WTC11 (cell line): ENCODE measurements around the gene LRRC14B. TPM values are rescaled to one million over a fixed set of nuclear protein-coding genes. Genes with fewer than 3 reads are reported as not detected.

Experiments
- ATAC-seq: fragments of 200-7000 bp; cut with Tn5 transposase; 2 replicates; pipeline ENCODE4 v1.10.0; 2021; ENCODE audit warnings: mild to moderate bottlenecking, moderate library complexity
- CTCF ChIA-PET: fragments of 300-600 bp; sonication (Branson Sonifier 250); formaldehyde crosslinking; loops from one replicate; lab custom pipeline; 2021; ENCODE audit warnings: antibody characterized with exemption; lab: Charles Lee
- POLR2A ChIA-PET: fragments of 350-600 bp; sonication (Branson Sonifier 250); formaldehyde crosslinking; loops from one replicate; lab custom pipeline; 2021; ENCODE audit warnings: antibody characterized with exemption; lab: Charles Lee
- DNase-seq: peaks from one replicate; pipeline ENCODE4 v3.0.0; 2021; ENCODE audit warnings: low spot score
- H3K27ac Mint-ChIP-seq: 2 replicates; pipeline ENCODE4 v1.8.0; 2021; ENCODE audit warnings: mixed read lengths
- H3K27me3 Mint-ChIP-seq: 2 replicates; pipeline ENCODE4 v1.8.0; 2021; ENCODE audit warnings: low read depth, mild to moderate bottlenecking, moderate library complexity, mixed read lengths
- H3K36me3 Mint-ChIP-seq: 2 replicates; pipeline ENCODE4 v1.8.0; 2021; ENCODE audit warnings: mixed read lengths
- H3K4me1 Mint-ChIP-seq: 2 replicates; pipeline ENCODE4 v1.8.0; 2022; ENCODE audit warnings: mixed read lengths
- H3K4me3 Mint-ChIP-seq: 2 replicates; pipeline ENCODE4 v1.8.0; 2021; ENCODE audit warnings: mild to moderate bottlenecking, moderate library complexity, mixed read lengths
- H3K9me3 Mint-ChIP-seq: 2 replicates; pipeline ENCODE4 v1.8.0; 2021; ENCODE audit warnings: mixed read lengths
- ELF4 ChIP-seq: sonication (generic); formaldehyde crosslinking; IDR thresholded peaks from 2 replicates; pipeline ENCODE4 v1.8.1; 2022; ENCODE audit warnings: low read depth, mild to moderate bottlenecking, moderate library complexity, missing genetic modification reagents
- ESRRA ChIP-seq: sonication (generic); formaldehyde crosslinking; IDR thresholded peaks from 2 replicates; pipeline ENCODE4 v1.8.1; 2022; ENCODE audit warnings: mild to moderate bottlenecking, missing genetic modification reagents, borderline replicate concordance
- FOXP4 ChIP-seq: sonication (generic); formaldehyde crosslinking; IDR thresholded peaks from 2 replicates; pipeline ENCODE4 v1.8.0; 2022; ENCODE audit warnings: mild to moderate bottlenecking, missing genetic modification reagents
- GRHL2 ChIP-seq: fragments of 250-450 bp; sonication (Bioruptor Pico); IDR thresholded peaks from 2 replicates; pipeline ENCODE4 v1.8.0; 2022; ENCODE audit warnings: mild to moderate bottlenecking, moderate library complexity; ENCODE audit not compliant: insufficient replicate concordance, severe bottlenecking
- IRF1 ChIP-seq: sonication (generic); formaldehyde crosslinking; IDR thresholded peaks from 2 replicates; pipeline ENCODE4 v1.8.0; 2023; ENCODE audit warnings: missing genetic modification reagents
- NFE2L1 ChIP-seq: sonication (generic); formaldehyde crosslinking; IDR thresholded peaks from 2 replicates; pipeline ENCODE4 v1.8.1; 2023; ENCODE audit warnings: missing genetic modification reagents
- NR2C2 ChIP-seq: sonication (generic); formaldehyde crosslinking; IDR thresholded peaks from 2 replicates; pipeline ENCODE4 v1.8.0; 2022; ENCODE audit warnings: mild to moderate bottlenecking, missing genetic modification reagents
- PREB ChIP-seq: sonication (generic); formaldehyde crosslinking; IDR thresholded peaks from 2 replicates; pipeline ENCODE4 v1.8.1; 2022; ENCODE audit warnings: mild to moderate bottlenecking, missing genetic modification reagents, moderate library complexity, borderline replicate concordance
- TEAD4 ChIP-seq: sonication (generic); formaldehyde crosslinking; IDR thresholded peaks from 2 replicates; pipeline ENCODE4 v1.8.0; 2022; ENCODE audit warnings: mild to moderate bottlenecking, missing genetic modification reagents
- USF2 ChIP-seq: sonication (generic); formaldehyde crosslinking; IDR thresholded peaks from 2 replicates; pipeline ENCODE4 v1.8.1; 2023; ENCODE audit warnings: mild to moderate bottlenecking, missing genetic modification reagents, moderate library complexity
- ZNF512 ChIP-seq: sonication (generic); formaldehyde crosslinking; IDR thresholded peaks from 2 replicates; pipeline ENCODE4 v1.8.1; 2022; ENCODE audit warnings: missing genetic modification reagents, borderline replicate concordance
- total RNA-seq: library from RNA; stranded (reverse); gene quantifications from 3 replicates; pipeline ENCODE4 v1.2.3, GENCODE V29; 2021
- TF ChIP-seq, protein P1 (sequence below): sonication (generic); formaldehyde crosslinking; IDR thresholded peaks from 2 replicates; pipeline ENCODE4 v1.8.1; 2022; ENCODE audit warnings: low read depth, missing genetic modification reagents, borderline replicate concordance
- TF ChIP-seq, protein P2 (sequence below): fragments of 250-450 bp; sonication (Bioruptor Pico); IDR thresholded peaks from 2 replicates; pipeline ENCODE4 v1.9.0; 2021; ENCODE audit warnings: mild to moderate bottlenecking, borderline replicate concordance

LRRC14B gene
- total RNA-seq, 1 experiment from 2014 or later, result not detected

DNA sequence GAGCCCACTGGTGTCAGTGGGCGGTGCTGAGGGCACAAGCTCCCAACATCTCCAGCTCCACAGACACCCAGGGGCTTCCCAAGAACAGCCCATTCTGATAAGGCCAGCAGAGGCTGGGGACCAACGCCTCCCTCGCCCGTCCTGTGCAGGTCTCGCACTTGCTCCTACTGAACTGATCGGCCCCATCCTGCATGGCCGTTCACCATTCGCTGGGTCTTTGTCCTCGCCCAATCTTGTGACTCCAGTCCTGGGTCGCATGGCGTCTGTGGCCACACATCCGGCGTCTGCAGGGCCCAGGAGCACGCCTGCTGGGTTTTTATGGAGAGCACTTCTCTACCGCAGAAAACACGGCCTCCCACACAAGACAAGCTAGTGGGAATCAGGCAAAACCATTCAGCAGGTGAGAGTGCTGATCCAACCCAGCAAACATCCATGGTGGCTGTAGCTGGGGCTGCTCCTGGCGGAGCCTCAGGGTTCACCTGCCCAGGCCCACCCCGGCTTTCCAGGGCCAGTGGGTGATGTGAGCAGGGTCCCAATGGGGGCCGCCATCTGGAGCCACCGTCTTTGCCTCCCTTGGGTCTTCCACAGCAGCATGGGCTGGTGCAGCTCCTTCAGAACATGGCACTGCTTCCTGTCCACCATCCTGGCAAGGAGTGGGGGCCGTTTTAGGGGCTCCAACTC is 7.4 kb downstream of the LRRC14B start:
- Mint-ChIP-seq H3K9me3 (no peaks in the 10 kb centered on the region), H3K27ac (no peak overlapping the region), H3K4me1 (peaks cover 11% of the 10 kb centered on the region), H3K4me3 (no peak overlapping the region), H3K27me3 (no peaks in the 10 kb centered on the region), H3K36me3 (peaks cover 3% of the 10 kb centered on the region; the same call in 1 of the 2 replicates)
- ChIA-PET CTCF (interaction anchor here (1.6 kb wide), 1 partner anchor 10 kb away, joined by 9 read pairs; no protein-coding TSS in a partner anchor), POLR2A (no interaction called here)
- no peak for TF ChIP-seq ESRRA (CRISPR knock-in tag)
- no peak for TF ChIP-seq NR2C2 (CRISPR knock-in tag)
- TF ChIP-seq ZNF512 (CRISPR knock-in tag), result no peak
- TF ChIP-seq, protein P1, sequence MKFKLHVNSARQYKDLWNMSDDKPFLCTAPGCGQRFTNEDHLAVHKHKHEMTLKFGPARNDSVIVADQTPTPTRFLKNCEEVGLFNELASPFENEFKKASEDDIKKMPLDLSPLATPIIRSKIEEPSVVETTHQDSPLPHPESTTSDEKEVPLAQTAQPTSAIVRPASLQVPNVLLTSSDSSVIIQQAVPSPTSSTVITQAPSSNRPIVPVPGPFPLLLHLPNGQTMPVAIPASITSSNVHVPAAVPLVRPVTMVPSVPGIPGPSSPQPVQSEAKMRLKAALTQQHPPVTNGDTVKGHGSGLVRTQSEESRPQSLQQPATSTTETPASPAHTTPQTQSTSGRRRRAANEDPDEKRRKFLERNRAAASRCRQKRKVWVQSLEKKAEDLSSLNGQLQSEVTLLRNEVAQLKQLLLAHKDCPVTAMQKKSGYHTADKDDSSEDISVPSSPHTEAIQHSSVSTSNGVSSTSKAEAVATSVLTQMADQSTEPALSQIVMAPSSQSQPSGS (CRISPR knock-in tag), result no peak
- TF ChIP-seq TEAD4 (CRISPR knock-in tag), result no peak
- TF ChIP-seq IRF1 (CRISPR knock-in tag), result no peak
- TF ChIP-seq USF2, result no peak
- TF ChIP-seq ELF4 (CRISPR knock-in tag), result no peak
- TF ChIP-seq, protein P2, sequence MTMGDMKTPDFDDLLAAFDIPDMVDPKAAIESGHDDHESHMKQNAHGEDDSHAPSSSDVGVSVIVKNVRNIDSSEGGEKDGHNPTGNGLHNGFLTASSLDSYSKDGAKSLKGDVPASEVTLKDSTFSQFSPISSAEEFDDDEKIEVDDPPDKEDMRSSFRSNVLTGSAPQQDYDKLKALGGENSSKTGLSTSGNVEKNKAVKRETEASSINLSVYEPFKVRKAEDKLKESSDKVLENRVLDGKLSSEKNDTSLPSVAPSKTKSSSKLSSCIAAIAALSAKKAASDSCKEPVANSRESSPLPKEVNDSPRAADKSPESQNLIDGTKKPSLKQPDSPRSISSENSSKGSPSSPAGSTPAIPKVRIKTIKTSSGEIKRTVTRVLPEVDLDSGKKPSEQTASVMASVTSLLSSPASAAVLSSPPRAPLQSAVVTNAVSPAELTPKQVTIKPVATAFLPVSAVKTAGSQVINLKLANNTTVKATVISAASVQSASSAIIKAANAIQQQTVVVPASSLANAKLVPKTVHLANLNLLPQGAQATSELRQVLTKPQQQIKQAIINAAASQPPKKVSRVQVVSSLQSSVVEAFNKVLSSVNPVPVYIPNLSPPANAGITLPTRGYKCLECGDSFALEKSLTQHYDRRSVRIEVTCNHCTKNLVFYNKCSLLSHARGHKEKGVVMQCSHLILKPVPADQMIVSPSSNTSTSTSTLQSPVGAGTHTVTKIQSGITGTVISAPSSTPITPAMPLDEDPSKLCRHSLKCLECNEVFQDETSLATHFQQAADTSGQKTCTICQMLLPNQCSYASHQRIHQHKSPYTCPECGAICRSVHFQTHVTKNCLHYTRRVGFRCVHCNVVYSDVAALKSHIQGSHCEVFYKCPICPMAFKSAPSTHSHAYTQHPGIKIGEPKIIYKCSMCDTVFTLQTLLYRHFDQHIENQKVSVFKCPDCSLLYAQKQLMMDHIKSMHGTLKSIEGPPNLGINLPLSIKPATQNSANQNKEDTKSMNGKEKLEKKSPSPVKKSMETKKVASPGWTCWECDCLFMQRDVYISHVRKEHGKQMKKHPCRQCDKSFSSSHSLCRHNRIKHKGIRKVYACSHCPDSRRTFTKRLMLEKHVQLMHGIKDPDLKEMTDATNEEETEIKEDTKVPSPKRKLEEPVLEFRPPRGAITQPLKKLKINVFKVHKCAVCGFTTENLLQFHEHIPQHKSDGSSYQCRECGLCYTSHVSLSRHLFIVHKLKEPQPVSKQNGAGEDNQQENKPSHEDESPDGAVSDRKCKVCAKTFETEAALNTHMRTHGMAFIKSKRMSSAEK, result no peak
- no peak for TF ChIP-seq GRHL2
- no peak for TF ChIP-seq FOXP4
- TF ChIP-seq PREB, result no peak
- no peak for TF ChIP-seq NFE2L1 (CRISPR knock-in tag)
- DNase-seq (no peak), ATAC-seq (no peak)
